GM12878 (cell line): Measurements from ENCODE around the gene TOR1AIP1. TPM values are rescaled to one million over a fixed set of nuclear protein-coding genes. Genes with fewer than 3 reads are reported as not detected.

Source experiments
- BMI1 ChIP-seq: fragments of 450-650 bp; IDR thresholded peaks from 2 replicates; pipeline ENCODE4 v1.6.1; 2016; ENCODE audit warnings: mild to moderate bottlenecking, moderate library complexity, borderline replicate concordance
- FOXM1 ChIP-seq: IDR thresholded peaks from 2 replicates; pipeline ENCODE4 v1.6.1; 2012; ENCODE audit warnings: low read depth, mild to moderate bottlenecking, inconsistent platforms, low read length, moderate library complexity
- HDGF ChIP-seq: fragments of 450-650 bp; IDR thresholded peaks from 2 replicates; pipeline ENCODE4 v1.6.1; 2016; ENCODE audit warnings: antibody characterized with exemption
- KDM1A ChIP-seq: fragments of 200-600 bp; sonication (generic); IDR thresholded peaks from 2 replicates; pipeline ENCODE4 v1.6.1; 2016; ENCODE audit warnings: borderline replicate concordance
- MXI1 ChIP-seq: fragments of 150-350 bp; IDR thresholded peaks from 2 replicates; pipeline ENCODE4 v1.6.1; 2011; ENCODE audit warnings: low read depth, mild to moderate bottlenecking, inconsistent platforms, low read length, improper control_type of control experiment
- POLR2A ChIP-seq: IDR thresholded peaks from 2 replicates; pipeline ENCODE4 v1.6.1; 2011; ENCODE audit warnings: low read depth, mild to moderate bottlenecking, low read length
- SPI1 ChIP-seq: IDR thresholded peaks from 2 replicates; pipeline ENCODE4 v1.6.1; 2011; ENCODE audit warnings: low read depth, mild to moderate bottlenecking, low read length, moderate library complexity, borderline replicate concordance; ENCODE audit not compliant: insufficient read depth
- polyA plus RNA-seq, 11 experiments: library from polyadenylated mRNA; depleted of rRNA in 4 of 11; unstranded in 6 of 11; stranded (reverse) in 5 of 11; fragments of >200 nt; fragmentation: Nextera tagmentation in 4 of 11; fragmentation: Illumina TruSeq in 1 of 11; extraction: Ambion mirVana in 4 of 11; extraction: Trizol in 1 of 11; gene quantifications; 1 replicate in 1 of 11; 2 replicates in 10 of 11; pipeline versions ENCODE4 v1.2.1 to v1.2.3, GENCODE V29; 2011 to 2016; ENCODE audit warnings: inconsistent platforms in 2 of 11, missing spikeins in 2 of 11, low read depth in 1 of 11
- total RNA-seq, 4 experiments: library from RNA; depleted of rRNA in 3 of 4; stranded (reverse); fragments of >200 nt in 3 of 4; fragmentation: Illumina TruSeq in 1 of 4; extraction: Trizol in 1 of 4; gene quantifications; 2 replicates each; pipeline versions ENCODE4 v1.2.1 to v1.2.3, GENCODE V29; 2013 to 2021
- TF ChIP-seq, protein P1 (sequence below): fragments of 450-650 bp; IDR thresholded peaks from 2 replicates; pipeline ENCODE4 v1.6.1; 2017; ENCODE audit warnings: mild to moderate bottlenecking, moderate library complexity
- TF ChIP-seq, protein P2 (sequence below): fragments of 450-650 bp; IDR thresholded peaks from 2 replicates; pipeline ENCODE4 v1.6.1; 2014; ENCODE audit warnings: mild to moderate bottlenecking
- TF ChIP-seq, protein P3 (sequence below): IDR thresholded peaks from 2 replicates; pipeline ENCODE4 v1.6.1; 2011; ENCODE audit warnings: low read depth, mild to moderate bottlenecking, low read length, moderate library complexity, borderline replicate concordance; ENCODE audit errors: extremely low read depth
- TF ChIP-seq, protein P4 (sequence below): IDR thresholded peaks from 2 replicates; pipeline ENCODE4 v1.6.1; 2012; ENCODE audit warnings: mild to moderate bottlenecking, low read depth, low read length
- TF ChIP-seq, protein P5 (sequence below): IDR thresholded peaks from 2 replicates; pipeline ENCODE4 v1.6.1; 2012; ENCODE audit warnings: low read length, inconsistent platforms
- TF ChIP-seq, protein P6 (sequence below): fragments of 450-650 bp; conservative IDR thresholded peaks from 2 replicates; pipeline ENCODE4 v1.6.1; 2017; ENCODE audit warnings: mild to moderate bottlenecking, moderate library complexity
- TF ChIP-seq, protein P7 (sequence below): IDR thresholded peaks from 2 replicates; pipeline ENCODE4 v1.6.1; 2011; ENCODE audit warnings: borderline replicate concordance, low read depth, mild to moderate bottlenecking, moderate library complexity, mixed read lengths, low read length; ENCODE audit not compliant: insufficient read depth; ENCODE audit errors: extremely low read length

Gene TOR1AIP1
- total and polyA plus RNA-seq, 10 of the 15 experiments (the other 5 are each of a cell fraction or from before 2014, with no cell fraction given), result 14.8 to 36.0 (median 25.8) TPM

DNA sequence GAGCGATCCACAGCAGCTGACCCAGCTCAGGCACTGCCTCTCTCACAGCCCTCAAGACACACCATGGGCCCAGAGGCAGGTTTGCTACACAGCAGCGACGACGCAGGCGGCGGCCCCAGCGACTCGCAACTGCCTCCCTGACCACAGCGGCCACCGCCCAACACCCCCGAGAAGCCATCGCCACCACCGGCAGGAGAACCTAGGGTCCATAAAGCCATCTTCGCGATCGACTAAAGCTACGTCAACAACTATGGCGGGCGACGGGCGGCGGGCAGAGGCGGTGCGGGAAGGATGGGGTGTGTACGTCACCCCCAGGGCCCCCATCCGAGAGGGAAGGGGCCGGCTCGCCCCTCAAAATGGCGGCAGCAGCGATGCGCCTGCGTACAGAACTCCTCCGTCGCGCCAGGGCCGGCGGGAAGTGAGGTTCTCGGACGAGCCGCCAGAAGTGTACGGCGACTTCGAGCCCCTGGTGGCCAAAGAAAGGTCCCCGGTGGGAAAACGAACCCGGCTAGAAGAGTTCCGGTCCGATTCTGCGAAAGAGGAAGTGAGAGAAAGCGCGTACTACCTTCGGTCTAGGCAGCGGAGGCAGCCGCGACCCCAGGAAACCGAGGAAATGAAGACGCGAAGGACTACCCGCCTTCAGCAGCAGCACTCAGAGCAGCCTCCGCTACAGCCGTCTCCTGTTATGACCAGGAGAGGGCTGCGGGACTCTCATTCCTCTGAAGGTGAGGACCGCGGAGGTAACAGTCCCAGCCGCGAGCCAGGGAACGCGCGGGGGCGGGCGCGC lies at the start of gene TOR1AIP1 (continued):
- TF ChIP-seq, protein P1, sequence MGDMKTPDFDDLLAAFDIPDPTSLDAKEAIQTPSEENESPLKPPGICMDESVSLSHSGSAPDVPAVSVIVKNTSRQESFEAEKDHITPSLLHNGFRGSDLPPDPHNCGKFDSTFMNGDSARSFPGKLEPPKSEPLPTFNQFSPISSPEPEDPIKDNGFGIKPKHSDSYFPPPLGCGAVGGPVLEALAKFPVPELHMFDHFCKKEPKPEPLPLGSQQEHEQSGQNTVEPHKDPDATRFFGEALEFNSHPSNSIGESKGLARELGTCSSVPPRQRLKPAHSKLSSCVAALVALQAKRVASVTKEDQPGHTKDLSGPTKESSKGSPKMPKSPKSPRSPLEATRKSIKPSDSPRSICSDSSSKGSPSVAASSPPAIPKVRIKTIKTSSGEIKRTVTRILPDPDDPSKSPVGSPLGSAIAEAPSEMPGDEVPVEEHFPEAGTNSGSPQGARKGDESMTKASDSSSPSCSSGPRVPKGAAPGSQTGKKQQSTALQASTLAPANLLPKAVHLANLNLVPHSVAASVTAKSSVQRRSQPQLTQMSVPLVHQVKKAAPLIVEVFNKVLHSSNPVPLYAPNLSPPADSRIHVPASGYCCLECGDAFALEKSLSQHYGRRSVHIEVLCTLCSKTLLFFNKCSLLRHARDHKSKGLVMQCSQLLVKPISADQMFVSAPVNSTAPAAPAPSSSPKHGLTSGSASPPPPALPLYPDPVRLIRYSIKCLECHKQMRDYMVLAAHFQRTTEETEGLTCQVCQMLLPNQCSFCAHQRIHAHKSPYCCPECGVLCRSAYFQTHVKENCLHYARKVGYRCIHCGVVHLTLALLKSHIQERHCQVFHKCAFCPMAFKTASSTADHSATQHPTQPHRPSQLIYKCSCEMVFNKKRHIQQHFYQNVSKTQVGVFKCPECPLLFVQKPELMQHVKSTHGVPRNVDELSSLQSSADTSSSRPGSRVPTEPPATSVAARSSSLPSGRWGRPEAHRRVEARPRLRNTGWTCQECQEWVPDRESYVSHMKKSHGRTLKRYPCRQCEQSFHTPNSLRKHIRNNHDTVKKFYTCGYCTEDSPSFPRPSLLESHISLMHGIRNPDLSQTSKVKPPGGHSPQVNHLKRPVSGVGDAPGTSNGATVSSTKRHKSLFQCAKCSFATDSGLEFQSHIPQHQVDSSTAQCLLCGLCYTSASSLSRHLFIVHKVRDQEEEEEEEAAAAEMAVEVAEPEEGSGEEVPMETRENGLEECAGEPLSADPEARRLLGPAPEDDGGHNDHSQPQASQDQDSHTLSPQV, result peak; percentile 95
- TF ChIP-seq FOXM1, result no peak; the same call in 1 of the 2 replicates
- TF ChIP-seq, protein P2, sequence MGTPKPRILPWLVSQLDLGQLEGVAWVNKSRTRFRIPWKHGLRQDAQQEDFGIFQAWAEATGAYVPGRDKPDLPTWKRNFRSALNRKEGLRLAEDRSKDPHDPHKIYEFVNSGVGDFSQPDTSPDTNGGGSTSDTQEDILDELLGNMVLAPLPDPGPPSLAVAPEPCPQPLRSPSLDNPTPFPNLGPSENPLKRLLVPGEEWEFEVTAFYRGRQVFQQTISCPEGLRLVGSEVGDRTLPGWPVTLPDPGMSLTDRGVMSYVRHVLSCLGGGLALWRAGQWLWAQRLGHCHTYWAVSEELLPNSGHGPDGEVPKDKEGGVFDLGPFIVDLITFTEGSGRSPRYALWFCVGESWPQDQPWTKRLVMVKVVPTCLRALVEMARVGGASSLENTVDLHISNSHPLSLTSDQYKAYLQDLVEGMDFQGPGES, result peak; percentile 74
- peak; percentile 90 for TF ChIP-seq HDGF
- TF ChIP-seq, protein P3, sequence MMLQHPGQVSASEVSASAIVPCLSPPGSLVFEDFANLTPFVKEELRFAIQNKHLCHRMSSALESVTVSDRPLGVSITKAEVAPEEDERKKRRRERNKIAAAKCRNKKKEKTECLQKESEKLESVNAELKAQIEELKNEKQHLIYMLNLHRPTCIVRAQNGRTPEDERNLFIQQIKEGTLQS, result no peak
- TF ChIP-seq, protein P4, sequence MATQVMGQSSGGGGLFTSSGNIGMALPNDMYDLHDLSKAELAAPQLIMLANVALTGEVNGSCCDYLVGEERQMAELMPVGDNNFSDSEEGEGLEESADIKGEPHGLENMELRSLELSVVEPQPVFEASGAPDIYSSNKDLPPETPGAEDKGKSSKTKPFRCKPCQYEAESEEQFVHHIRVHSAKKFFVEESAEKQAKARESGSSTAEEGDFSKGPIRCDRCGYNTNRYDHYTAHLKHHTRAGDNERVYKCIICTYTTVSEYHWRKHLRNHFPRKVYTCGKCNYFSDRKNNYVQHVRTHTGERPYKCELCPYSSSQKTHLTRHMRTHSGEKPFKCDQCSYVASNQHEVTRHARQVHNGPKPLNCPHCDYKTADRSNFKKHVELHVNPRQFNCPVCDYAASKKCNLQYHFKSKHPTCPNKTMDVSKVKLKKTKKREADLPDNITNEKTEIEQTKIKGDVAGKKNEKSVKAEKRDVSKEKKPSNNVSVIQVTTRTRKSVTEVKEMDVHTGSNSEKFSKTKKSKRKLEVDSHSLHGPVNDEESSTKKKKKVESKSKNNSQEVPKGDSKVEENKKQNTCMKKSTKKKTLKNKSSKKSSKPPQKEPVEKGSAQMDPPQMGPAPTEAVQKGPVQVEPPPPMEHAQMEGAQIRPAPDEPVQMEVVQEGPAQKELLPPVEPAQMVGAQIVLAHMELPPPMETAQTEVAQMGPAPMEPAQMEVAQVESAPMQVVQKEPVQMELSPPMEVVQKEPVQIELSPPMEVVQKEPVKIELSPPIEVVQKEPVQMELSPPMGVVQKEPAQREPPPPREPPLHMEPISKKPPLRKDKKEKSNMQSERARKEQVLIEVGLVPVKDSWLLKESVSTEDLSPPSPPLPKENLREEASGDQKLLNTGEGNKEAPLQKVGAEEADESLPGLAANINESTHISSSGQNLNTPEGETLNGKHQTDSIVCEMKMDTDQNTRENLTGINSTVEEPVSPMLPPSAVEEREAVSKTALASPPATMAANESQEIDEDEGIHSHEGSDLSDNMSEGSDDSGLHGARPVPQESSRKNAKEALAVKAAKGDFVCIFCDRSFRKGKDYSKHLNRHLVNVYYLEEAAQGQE, result 0 out of 2 replicates have a peak, but pooled peaks have one; percentile 32
- TF ChIP-seq BMI1, result no peak
- TF ChIP-seq, protein P5, sequence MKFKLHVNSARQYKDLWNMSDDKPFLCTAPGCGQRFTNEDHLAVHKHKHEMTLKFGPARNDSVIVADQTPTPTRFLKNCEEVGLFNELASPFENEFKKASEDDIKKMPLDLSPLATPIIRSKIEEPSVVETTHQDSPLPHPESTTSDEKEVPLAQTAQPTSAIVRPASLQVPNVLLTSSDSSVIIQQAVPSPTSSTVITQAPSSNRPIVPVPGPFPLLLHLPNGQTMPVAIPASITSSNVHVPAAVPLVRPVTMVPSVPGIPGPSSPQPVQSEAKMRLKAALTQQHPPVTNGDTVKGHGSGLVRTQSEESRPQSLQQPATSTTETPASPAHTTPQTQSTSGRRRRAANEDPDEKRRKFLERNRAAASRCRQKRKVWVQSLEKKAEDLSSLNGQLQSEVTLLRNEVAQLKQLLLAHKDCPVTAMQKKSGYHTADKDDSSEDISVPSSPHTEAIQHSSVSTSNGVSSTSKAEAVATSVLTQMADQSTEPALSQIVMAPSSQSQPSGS, result peak; percentile 86
- TF ChIP-seq, protein P6, sequence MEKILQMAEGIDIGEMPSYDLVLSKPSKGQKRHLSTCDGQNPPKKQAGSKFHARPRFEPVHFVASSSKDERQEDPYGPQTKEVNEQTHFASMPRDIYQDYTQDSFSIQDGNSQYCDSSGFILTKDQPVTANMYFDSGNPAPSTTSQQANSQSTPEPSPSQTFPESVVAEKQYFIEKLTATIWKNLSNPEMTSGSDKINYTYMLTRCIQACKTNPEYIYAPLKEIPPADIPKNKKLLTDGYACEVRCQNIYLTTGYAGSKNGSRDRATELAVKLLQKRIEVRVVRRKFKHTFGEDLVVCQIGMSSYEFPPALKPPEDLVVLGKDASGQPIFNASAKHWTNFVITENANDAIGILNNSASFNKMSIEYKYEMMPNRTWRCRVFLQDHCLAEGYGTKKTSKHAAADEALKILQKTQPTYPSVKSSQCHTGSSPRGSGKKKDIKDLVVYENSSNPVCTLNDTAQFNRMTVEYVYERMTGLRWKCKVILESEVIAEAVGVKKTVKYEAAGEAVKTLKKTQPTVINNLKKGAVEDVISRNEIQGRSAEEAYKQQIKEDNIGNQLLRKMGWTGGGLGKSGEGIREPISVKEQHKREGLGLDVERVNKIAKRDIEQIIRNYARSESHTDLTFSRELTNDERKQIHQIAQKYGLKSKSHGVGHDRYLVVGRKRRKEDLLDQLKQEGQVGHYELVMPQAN, result peak; percentile 56; the same call in 1 of the 2 replicates
- peak; percentile 99 for TF ChIP-seq SPI1
- TF ChIP-seq, protein P7, sequence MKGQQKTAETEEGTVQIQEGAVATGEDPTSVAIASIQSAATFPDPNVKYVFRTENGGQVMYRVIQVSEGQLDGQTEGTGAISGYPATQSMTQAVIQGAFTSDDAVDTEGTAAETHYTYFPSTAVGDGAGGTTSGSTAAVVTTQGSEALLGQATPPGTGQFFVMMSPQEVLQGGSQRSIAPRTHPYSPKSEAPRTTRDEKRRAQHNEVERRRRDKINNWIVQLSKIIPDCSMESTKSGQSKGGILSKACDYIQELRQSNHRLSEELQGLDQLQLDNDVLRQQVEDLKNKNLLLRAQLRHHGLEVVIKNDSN, result no peak
- TF ChIP-seq MXI1, result peak; percentile 91
- TF ChIP-seq POLR2A, result peak; percentile 97
- TF ChIP-seq KDM1A, result no peak
